Neural crest cell (in vitro differentiated cells): ENCODE measurements around the gene UQCRQ. TPM values are rescaled to one million over a fixed set of nuclear protein-coding genes. Genes with fewer than 3 reads are reported as not detected.

Source experiments
- DNase-seq: peaks from one replicate; pipeline ENCODE4 v3.0.0; 2021; ENCODE audit warnings: low read depth, mixed read lengths, low spot score
- H3K27ac Mint-ChIP-seq: one replicate; pipeline ENCODE4 v1.8.0; 2021; ENCODE audit warnings: mild to moderate bottlenecking, mixed read lengths; ENCODE audit not compliant: unreplicated experiment
- H3K27me3 Mint-ChIP-seq: 2 replicates; pipeline ENCODE4 v1.8.0; 2021; ENCODE audit warnings: low read depth, mild to moderate bottlenecking, mixed read lengths
- H3K36me3 Mint-ChIP-seq: 2 replicates; pipeline ENCODE4 v1.8.0; 2021; ENCODE audit warnings: low read depth, mild to moderate bottlenecking, mixed read lengths
- H3K4me1 Mint-ChIP-seq: 2 replicates; pipeline ENCODE4 v1.8.0; 2021; ENCODE audit warnings: mixed read lengths
- H3K4me3 Mint-ChIP-seq: one replicate; pipeline ENCODE4 v1.8.0; 2021; ENCODE audit warnings: mild to moderate bottlenecking, mixed read lengths
- H3K9me3 Mint-ChIP-seq: 2 replicates; pipeline ENCODE4 v1.8.0; 2021; ENCODE audit warnings: mixed read lengths
- CTCF ChIP-seq: fragments of 200-600 bp; sonication (generic); conservative IDR thresholded peaks from 2 replicates; pipeline ENCODE4 v1.5.0; 2021; ENCODE audit warnings: antibody characterized with exemption, mild to moderate bottlenecking
- total RNA-seq: library from RNA; stranded (reverse); gene quantifications from 2 replicates; pipeline ENCODE4 v1.2.1, GENCODE V29; 2021

UQCRQ gene
- total RNA-seq, 1 donor from 2014 or later = 293 TPM

DNA sequence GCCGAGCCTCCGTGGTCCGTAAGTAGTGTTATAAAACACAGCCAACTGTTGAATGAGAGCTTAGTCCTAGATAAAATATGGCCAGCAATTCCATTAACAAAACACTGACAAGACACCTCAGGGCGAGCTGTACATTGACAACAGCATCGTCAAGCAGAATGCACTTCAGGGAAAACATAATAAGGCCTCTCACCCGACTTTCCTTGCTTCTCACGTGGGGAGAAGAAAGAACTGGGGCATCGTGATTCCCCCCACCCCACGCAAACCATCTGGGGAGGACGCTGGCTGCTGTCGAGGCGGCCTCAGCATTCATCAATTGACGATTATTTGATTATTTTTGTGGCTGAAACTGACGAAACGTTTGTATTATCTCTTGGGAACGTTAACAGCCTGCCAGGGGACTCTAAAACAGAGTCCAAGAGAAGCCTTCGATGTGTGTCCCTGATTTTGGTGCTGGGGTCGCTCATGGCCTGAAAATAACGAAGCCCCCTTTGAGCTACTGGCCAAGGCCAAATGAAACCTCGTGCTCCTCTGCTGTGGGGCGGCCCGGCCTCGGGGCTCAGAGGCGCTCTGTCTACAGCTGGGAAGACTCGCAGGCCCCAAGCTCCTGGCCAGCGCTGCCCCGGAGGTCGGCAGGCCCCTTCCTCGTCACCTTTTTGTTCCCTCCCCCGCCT lies 637 bp upstream of the UQCRQ start:
- TF ChIP-seq CTCF = no peak
- Mint-ChIP-seq H3K4me1 (peaks cover 30% of the 10 kb centered on the region), H3K9me3 (no peaks in the 10 kb centered on the region), H3K4me3 (peak overlapping the region; percentile 100), H3K27ac (peak overlapping the region; percentile 100), H3K36me3 (peaks cover 11% of the 10 kb centered on the region), H3K27me3 (peaks cover 10% of the 10 kb centered on the region)
- no peak for DNase-seq

- Mint-ChIP-seq H3K27ac (peak overlapping the region; percentile 100), H3K4me1 (peaks cover 30% of the 10 kb centered on the region), H3K27me3 (peaks cover 7% of the 10 kb centered on the region), H3K4me3 (peak overlapping the region; percentile 100), H3K9me3 (no peaks in the 10 kb centered on the region), H3K36me3 (peaks cover 11% of the 10 kb centered on the region)
- no peak for DNase-seq
- no peak for TF ChIP-seq CTCF
These were observed 607 bp downstream of the UQCRQ start for GRCh38 chr5:132867046-132867451.

- TF ChIP-seq CTCF = no peak
- Mint-ChIP-seq H3K27ac (no peak overlapping the region), H3K4me3 (peak overlapping the region; percentile 100), H3K36me3 (peaks cover 16% of the 10 kb centered on the region), H3K9me3 (no peaks in the 10 kb centered on the region), H3K27me3 (peaks cover 4% of the 10 kb centered on the region), H3K4me1 (peaks cover 30% of the 10 kb centered on the region)
- no peak for DNase-seq
These were observed 2.3 kb downstream of the UQCRQ start for GRCh38 chr5:132868754-132869153.

GRCh38 chr5:132870801-132871200 lies 4.4 kb downstream of the UQCRQ start:
- Mint-ChIP-seq H3K4me3 (peak overlapping the region; percentile 78), H3K27ac (no peak overlapping the region), H3K9me3 (no peaks in the 10 kb centered on the region), H3K27me3 (peaks cover 4% of the 10 kb centered on the region), H3K4me1 (peaks cover 24% of the 10 kb centered on the region), H3K36me3 (peaks cover 16% of the 10 kb centered on the region)
- no peak for TF ChIP-seq CTCF
- no peak for DNase-seq

DNA sequence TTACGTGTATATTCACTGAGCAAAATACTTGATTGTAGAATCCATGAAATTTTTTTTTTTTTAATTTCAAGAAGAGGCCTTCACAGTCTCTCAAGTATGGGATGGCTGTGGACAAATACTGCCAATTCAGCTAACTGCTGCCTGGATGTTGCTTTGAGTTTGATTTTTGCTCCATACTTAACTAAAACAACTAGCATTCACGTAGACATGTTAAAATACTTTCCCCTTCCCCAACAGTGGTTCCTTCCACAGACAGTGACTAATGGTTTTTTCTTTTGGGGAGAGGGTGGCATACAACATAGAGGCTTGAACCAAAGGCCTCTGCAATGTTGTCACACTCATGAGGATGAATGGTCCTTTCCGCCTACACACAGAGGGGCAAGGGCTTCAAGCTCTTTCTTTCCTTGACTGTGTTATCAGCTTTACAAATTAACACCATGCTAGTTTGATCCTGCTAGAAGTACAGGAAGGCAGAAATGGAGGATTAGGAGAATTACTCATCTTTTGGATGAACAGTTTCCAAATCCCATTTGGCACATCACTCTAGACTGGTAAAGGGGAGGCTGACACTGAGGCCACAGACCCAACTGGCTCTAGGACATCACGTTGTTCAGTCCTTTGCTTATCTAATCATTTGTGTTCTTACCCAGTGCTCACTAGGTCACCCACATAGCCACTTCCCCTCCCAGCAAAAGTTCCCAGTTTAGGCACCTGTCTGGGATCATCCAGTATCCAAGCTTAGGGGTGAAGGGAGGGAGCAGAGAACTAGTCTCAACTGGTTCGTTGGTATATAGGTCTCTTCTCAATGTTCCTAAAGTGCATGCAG lies 5.2 kb downstream of the UQCRQ start:
- Mint-ChIP-seq H3K27ac (no peak overlapping the region), H3K4me1 (peaks cover 15% of the 10 kb centered on the region), H3K36me3 (peaks cover 13% of the 10 kb centered on the region), H3K4me3 (no peak overlapping the region), H3K27me3 (no peaks in the 10 kb centered on the region), H3K9me3 (no peaks in the 10 kb centered on the region)
- no peak for DNase-seq
- TF ChIP-seq CTCF = no peak
